22Rv1 (cell line): ENCODE measurements around the gene OCA2.

Experiments
- CTCF ChIP-seq: fragments of 450-650 bp; IDR thresholded peaks from 2 replicates; pipeline ENCODE4 v1.5.1; 2017; ENCODE audit warnings: mild to moderate bottlenecking
- ZFX ChIP-seq: fragments of 450-650 bp; IDR thresholded peaks from 2 replicates; pipeline ENCODE4 v1.6.1; 2017; ENCODE audit warnings: antibody characterized with exemption, borderline replicate concordance

- TF ChIP-seq CTCF, result no peak
- TF ChIP-seq ZFX, result no peak
These were observed 234.4 kb downstream of the OCA2 start for GRCh38 chr15:27864719-27865118.
